Endodermal cell (in vitro differentiated cells): ENCODE results near the gene HLA-E. TPM values are rescaled to one million over a fixed set of nuclear protein-coding genes. Genes with fewer than 3 reads are reported as not detected.
"Not testable (repeated sequence)": the region's sequence is repeated elsewhere in the genome, so short reads cannot be mapped to it uniquely, and the experiment has no call there.

Source experiments
- DNase-seq: peaks from one replicate; pipeline ENCODE4 v3.0.0-alpha.2; 2017
- H3K27ac ChIP-seq: 2 replicates; pipeline ENCODE4 v1.5.1; 2013; ENCODE audit warnings: mild to moderate bottlenecking, low read depth, low read length, moderate library complexity
- H3K27me3 ChIP-seq: 2 replicates; pipeline ENCODE4 v1.6.1; 2013; ENCODE audit warnings: mild to moderate bottlenecking, low read length, moderate library complexity; ENCODE audit not compliant: insufficient read depth, control insufficient read depth, poor library complexity, severe bottlenecking
- H3K36me3 ChIP-seq: 2 replicates; pipeline ENCODE4 v1.7.0; 2013; ENCODE audit warnings: mild to moderate bottlenecking, low read length, moderate library complexity; ENCODE audit not compliant: control insufficient read depth, insufficient read depth
- H3K4me1 ChIP-seq: one replicate; pipeline ENCODE4 v1.7.0; 2013; ENCODE audit warnings: low read length; ENCODE audit not compliant: control insufficient read depth, insufficient read depth
- H3K4me3 ChIP-seq: 2 replicates; pipeline ENCODE4 v1.5.1; 2013; ENCODE audit warnings: mild to moderate bottlenecking, low read length, moderate library complexity
- H3K9ac ChIP-seq: 2 replicates; pipeline ENCODE4 v1.6.1; 2013; ENCODE audit warnings: mild to moderate bottlenecking, low read length, moderate library complexity; ENCODE audit not compliant: poor library complexity, severe bottlenecking; ENCODE audit errors: extremely low read depth
- H3K9me3 ChIP-seq: 2 replicates; pipeline ENCODE4 v1.6.1; 2013; ENCODE audit warnings: mild to moderate bottlenecking, low read length, moderate library complexity; ENCODE audit not compliant: control insufficient read depth
- H3K27ac Mint-ChIP-seq: 2 replicates; pipeline ENCODE4 v1.8.0; 2020; ENCODE audit warnings: mixed read lengths
- H3K27me3 Mint-ChIP-seq: 2 replicates; pipeline ENCODE4 v1.8.0; 2021; ENCODE audit warnings: mild to moderate bottlenecking, mixed read lengths; ENCODE audit not compliant: insufficient read depth
- H3K36me3 Mint-ChIP-seq: 2 replicates; pipeline ENCODE4 v1.8.0; 2020; ENCODE audit warnings: low read depth, mixed read lengths
- H3K4me1 Mint-ChIP-seq: 2 replicates; pipeline ENCODE4 v1.8.0; 2020; ENCODE audit warnings: mixed read lengths
- H3K4me3 Mint-ChIP-seq: 2 replicates; pipeline ENCODE4 v1.8.0; 2020; ENCODE audit warnings: mild to moderate bottlenecking, moderate library complexity, mixed read lengths
- H3K9me3 Mint-ChIP-seq: 2 replicates; pipeline ENCODE4 v1.8.0; 2020; ENCODE audit warnings: mild to moderate bottlenecking, mixed read lengths
- WGBS, 2 experiments: methylation state at CpG; one replicate each; pipeline versions ENCODE4 v1.1.5 to v1.1.7; 2013; ENCODE audit warnings: missing lambda C conversion rate in 2 of 2, mixed read lengths in 1 of 2; ENCODE audit not compliant: insufficient coverage in 1 of 2, insufficient read length in 1 of 2; 5-methylcytosine and 5-hydroxymethylcytosine counted together
- total RNA-seq, 2 donors: library from RNA; stranded (reverse); fragmentation: NEBNext Ultra II Directional in 1 of 2; extraction: Animal tissue kit (Norgen Biotek cat#: 25700) in 1 of 2; gene quantifications; 2 replicates in 1 of 2; 3 replicates in 1 of 2; pipeline ENCODE4 v1.2.1, GENCODE V29; 2021
- TF ChIP-seq, protein P1 (sequence below): fragments of 200-600 bp; sonication (generic); conservative IDR thresholded peaks from 2 replicates; pipeline ENCODE4 v1.5.0; 2021; ENCODE audit warnings: antibody characterized with exemption, mild to moderate bottlenecking

HLA-E gene
- total RNA-seq, 2 donors from 2014 or later, result 31.7 to 38.4 TPM

DNA sequence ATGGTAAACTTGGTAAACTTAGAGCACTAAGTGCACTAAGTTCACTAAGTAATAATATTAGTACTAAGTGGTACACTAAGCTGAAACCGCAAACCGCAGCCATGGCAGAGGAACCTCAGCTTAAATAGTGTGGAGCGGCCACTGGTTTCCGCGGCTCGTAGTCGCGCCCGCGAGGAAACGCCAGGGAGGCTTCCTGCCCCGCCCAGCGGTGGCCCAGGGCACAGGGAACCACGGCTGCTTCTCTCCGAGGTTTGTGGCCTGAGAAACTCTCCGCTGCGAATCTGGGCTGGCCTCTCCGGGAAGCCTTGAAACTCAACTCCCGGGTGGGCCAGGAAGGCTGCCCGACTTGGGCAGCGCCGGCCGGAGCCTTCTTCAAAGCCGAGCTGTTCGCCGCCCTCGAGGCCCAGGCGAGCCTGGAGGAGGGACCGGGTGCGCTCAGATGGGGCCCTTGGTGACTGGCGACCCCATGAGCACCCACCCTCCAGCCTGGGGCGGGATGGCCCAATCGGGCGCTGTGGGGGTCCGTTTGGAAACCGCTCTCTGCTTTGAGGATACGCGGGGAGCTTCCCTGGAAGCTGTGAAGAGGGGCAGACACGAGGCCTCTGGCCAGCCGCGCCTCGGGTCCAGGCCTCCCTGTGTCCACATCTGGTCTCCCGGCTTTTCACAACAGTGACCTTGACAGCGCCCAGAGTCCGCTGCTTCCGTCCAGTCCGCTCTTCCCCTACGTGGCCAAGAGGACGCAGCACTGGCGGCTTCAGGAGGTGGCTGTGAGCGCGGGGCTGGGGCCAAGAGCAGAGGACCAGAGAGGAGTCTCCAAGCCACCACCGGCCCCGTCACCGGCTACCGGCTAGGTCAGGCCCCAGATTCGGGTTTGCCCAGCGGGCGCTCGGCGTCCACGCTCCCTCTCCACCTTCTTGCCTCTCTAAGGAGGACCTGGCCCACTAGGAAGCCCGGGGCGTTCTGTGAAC is 25.4 kb upstream of the HLA-E start:
- TF ChIP-seq, protein P1, sequence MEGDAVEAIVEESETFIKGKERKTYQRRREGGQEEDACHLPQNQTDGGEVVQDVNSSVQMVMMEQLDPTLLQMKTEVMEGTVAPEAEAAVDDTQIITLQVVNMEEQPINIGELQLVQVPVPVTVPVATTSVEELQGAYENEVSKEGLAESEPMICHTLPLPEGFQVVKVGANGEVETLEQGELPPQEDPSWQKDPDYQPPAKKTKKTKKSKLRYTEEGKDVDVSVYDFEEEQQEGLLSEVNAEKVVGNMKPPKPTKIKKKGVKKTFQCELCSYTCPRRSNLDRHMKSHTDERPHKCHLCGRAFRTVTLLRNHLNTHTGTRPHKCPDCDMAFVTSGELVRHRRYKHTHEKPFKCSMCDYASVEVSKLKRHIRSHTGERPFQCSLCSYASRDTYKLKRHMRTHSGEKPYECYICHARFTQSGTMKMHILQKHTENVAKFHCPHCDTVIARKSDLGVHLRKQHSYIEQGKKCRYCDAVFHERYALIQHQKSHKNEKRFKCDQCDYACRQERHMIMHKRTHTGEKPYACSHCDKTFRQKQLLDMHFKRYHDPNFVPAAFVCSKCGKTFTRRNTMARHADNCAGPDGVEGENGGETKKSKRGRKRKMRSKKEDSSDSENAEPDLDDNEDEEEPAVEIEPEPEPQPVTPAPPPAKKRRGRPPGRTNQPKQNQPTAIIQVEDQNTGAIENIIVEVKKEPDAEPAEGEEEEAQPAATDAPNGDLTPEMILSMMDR, result no peak
- DNase-seq, result no peak
- no peaks in the 10 kb centered on the region for H3K9me3 Mint-ChIP-seq
- Histone ChIP-seq H3K27me3 (peaks cover 98% of the 10 kb centered on the region), H3K9ac (no peak overlapping the region), H3K9me3 (peaks cover 7% of the 10 kb centered on the region), H3K27ac (no peak overlapping the region), H3K4me3 (no peak overlapping the region), H3K36me3 (no peaks in the 10 kb centered on the region), H3K4me1 (no peaks in the 10 kb centered on the region)
- peaks cover 96% of the 10 kb centered on the region for H3K27me3 Mint-ChIP-seq
- peaks cover 8% of the 10 kb centered on the region for H3K4me1 Mint-ChIP-seq
- WGBS, 2 experiments, result 26 to 39% methylated on average over 36 to 64 of the region's 64 CpGs
- no peaks in the 10 kb centered on the region for H3K36me3 Mint-ChIP-seq
- no peak overlapping the region for H3K4me3 Mint-ChIP-seq
- H3K27ac Mint-ChIP-seq, result no peak overlapping the region

DNA sequence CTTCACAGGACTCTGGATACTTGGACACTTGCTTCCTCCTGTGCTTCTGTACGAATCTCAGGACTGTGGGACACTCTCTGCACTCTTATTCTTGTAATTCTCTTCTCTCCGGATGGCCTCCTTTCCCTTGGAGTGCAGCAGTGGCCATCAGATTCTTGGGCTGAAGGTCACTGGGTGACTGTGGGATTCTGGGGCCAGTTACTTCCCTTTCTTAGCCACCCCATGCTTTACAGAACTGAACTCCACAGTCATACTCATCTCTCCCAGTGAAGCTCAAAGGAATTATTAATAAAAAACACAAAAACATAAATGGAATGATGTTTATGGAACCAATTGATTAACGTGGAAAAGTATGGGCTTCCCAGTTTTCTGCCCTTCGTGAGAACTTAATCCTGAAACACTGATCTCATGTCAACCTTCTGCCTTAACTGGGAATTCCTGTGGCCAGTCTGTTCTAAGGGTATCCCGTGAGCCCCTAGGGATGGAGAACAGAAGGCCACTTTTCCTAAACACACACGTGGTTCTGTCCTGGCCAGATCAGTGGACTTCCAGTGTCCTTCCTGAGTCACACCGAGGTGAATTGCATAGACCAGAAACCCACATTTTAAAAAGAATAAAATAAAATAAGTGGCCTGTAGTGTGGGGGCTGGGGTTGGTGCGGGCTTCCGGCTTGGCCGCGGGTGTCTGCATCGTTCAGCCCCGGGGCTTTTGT is 23.6 kb upstream of the HLA-E start:
- 22 to 60% methylated on average over 5 to 13 of the region's 13 CpGs for WGBS, 2 experiments
- peaks cover 7% of the 10 kb centered on the region for H3K9me3 ChIP-seq
- Mint-ChIP-seq H3K4me3 (peak overlapping the region; percentile 62), H3K36me3 (no peaks in the 10 kb centered on the region), H3K27me3 (peaks cover 96% of the 10 kb centered on the region), H3K9me3 (no peaks in the 10 kb centered on the region), H3K27ac (no peak overlapping the region), H3K4me1 (peaks cover 8% of the 10 kb centered on the region)
- no peak overlapping the region for H3K9ac ChIP-seq
- peaks cover 98% of the 10 kb centered on the region for H3K27me3 ChIP-seq
- H3K4me3 ChIP-seq, result peak overlapping the region; percentile 75
- H3K36me3 ChIP-seq, result no peaks in the 10 kb centered on the region
- H3K27ac ChIP-seq, result no peak overlapping the region
- DNase-seq, result no peak
- TF ChIP-seq, protein P1, result no peak
- no peaks in the 10 kb centered on the region for H3K4me1 ChIP-seq

DNA sequence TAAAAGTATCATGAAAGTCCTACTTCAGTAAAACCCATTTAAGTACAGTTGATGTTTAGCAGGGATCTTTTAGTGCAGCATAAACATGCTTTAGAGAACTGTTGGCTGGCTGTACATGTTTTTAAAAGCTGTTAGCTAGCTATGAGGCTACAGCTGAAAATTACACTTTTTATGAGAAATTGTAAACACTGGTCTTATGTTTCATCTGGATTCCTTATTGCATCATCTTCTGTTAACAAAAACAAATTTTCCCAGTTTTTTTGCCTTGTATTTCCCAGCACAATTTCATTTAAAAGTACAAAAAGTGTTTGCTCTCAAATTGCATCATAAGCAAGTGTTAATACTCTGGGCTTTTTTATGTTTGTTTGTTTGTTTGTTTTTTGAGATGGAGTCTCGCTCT is 18.3 kb upstream of the HLA-E start:
- Histone ChIP-seq H3K9ac (no peak overlapping the region), H3K27ac (no peak overlapping the region), H3K36me3 (no peaks in the 10 kb centered on the region), H3K27me3 (peaks cover 64% of the 10 kb centered on the region), H3K4me1 (no peaks in the 10 kb centered on the region), H3K9me3 (no peaks in the 10 kb centered on the region), H3K4me3 (no peak overlapping the region)
- 71% methylated on average over 1 of the region's 1 CpG; no CpG with 5 or more reads in 1 of the 2 experiments for WGBS, 2 experiments
- Mint-ChIP-seq H3K4me3 (no peak overlapping the region), H3K4me1 (peaks cover 8% of the 10 kb centered on the region), H3K9me3 (peaks cover 21% of the 10 kb centered on the region), H3K27me3 (peaks cover 81% of the 10 kb centered on the region), H3K36me3 (no peaks in the 10 kb centered on the region), H3K27ac (no peak overlapping the region)
- TF ChIP-seq, protein P1, result no peak
- no peak for DNase-seq

DNA sequence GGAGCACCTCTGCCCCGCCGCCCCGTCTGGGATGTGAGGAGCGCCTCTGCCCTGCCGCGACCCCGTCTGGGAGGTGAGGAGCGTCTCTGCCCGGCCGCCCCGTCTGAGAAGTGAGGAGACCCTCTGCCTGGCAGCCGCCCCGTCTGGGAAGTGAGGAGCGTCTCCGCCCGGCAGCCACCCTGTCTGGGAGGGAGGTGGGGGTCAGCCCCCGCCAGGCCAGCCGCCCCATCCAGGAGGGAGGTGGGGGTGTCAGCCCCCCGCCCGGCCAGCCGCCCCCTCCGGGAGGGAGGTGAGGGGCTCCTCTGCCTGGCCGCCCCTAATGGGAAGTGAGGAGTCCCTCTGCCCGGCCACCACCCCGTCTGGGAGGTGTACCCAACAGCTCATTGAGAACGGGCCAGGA is 14.2 kb upstream of the HLA-E start:
- not testable (repeated sequence) for H3K4me1 Mint-ChIP-seq, H3K4me1 ChIP-seq, H3K9me3 ChIP-seq, H3K36me3 Mint-ChIP-seq, H3K4me3 Mint-ChIP-seq, H3K9ac ChIP-seq, H3K27ac ChIP-seq, H3K4me3 ChIP-seq, H3K36me3 ChIP-seq, DNase-seq, H3K27ac Mint-ChIP-seq
- Mint-ChIP-seq H3K27me3 (peaks cover 85% of the 10 kb centered on the region), H3K9me3 (peaks cover 24% of the 10 kb centered on the region)
- peaks cover 59% of the 10 kb centered on the region for H3K27me3 ChIP-seq
- WGBS, 2 experiments, result 94 to 95% methylated on average over 4 to 14 of the region's 26 CpGs
